Hypothalamus (tissue), 51 donors: Measurements from ENCODE around the gene CABP4.

Experiments
- DNase-seq, 51 donors: peaks; one replicate each; lab custom pipeline; 2025; lab: John Stamatoyannopoulos, UW

CABP4 gene

DNA sequence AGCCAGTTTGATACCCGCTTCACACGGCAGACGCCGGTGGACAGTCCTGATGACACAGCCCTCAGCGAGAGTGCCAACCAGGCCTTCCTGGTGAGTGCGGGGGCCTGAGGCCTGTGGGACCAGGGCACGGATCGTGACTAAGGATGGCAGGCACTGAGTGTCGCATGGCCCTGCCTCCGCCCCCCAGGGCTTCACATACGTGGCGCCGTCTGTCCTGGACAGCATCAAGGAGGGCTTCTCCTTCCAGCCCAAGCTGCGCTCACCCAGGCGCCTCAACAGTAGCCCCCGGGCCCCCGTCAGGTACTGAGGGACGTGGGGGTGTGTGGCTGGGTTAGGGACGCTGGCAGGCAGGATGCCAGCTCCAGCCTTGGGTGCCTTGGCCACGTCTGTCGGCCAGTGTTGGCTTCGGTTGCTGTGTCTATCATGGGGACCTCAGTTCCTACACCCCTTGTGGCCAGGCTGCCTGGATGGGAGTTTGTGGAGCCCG, 20.7 kb upstream of the CABP4 start:
- no peak for DNase-seq

DNA sequence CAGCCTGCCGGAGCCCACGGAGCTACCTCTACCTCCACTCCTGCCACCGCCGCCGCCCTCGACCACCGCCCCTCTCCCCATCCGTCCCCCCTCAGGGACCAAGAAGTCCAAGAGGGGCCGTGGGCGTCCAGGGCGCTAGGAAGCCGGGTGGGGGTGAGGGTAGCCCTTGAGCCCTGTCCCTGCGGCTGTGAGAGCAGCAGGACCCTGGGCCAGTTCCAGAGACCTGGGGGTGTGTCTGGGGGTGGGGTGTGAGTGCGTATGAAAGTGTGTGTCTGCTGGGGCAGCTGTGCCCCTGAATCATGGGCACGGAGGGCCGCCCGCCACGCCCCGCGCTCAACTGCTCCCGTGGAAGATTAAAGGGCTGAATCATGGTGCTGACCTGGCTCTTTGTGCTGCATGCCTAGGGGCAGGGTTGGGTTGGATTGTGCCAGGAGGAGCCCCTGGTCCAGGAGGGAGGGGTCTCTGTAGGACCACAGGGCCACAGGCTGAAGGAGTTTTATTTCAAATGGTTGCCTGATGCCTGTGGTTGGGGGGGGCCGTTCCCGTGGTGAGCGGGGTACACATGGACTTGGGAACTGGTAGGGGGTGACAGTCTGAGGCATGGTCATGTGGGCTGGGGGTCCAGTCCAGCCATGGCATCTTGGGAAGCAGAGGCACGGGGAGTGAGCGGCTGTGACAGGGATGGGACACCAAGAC, 20.0 kb upstream of the CABP4 start:
- no peak for DNase-seq

DNA sequence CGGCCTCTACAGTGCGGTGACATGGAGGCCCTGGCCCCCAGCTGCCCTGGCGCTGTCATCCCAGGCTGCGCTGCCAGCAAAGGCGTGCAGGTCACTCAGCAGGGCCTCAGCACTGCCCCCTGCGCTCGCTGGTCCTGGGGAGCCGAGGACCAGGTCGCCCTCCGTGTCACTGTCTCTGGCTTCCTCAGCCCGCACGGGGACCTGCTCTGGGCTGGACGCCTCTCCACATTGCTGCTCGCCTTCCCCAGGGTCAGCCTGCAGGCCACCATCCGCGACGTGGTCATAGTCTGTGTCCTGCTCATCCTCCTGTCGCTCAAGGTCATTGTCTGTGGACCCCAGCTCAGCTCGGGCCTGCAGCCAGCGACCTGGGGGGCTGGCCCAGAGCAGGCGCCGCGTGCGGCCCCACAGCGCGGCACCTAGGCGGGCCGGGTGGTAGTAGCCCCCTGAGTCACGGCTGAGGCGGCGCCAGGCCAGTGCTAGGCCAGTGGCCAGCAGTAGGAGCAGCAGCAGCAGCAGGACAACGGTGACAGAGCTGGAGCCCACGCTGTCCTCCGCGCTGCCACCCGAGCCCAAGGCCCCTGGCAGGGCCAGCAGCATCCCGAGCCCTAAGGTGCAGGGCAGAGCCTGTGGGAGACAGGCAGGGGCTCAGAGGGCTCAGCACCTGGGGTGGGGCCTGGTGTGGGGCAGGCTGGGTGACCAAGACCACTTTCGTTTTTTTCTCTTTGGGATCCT, 19.3 kb upstream of the CABP4 start:
- no peak for DNase-seq

GRCh38 chr11:67436459-67437081, 18.6 kb upstream of the CABP4 start:
- DNase-seq = no peak

DNA sequence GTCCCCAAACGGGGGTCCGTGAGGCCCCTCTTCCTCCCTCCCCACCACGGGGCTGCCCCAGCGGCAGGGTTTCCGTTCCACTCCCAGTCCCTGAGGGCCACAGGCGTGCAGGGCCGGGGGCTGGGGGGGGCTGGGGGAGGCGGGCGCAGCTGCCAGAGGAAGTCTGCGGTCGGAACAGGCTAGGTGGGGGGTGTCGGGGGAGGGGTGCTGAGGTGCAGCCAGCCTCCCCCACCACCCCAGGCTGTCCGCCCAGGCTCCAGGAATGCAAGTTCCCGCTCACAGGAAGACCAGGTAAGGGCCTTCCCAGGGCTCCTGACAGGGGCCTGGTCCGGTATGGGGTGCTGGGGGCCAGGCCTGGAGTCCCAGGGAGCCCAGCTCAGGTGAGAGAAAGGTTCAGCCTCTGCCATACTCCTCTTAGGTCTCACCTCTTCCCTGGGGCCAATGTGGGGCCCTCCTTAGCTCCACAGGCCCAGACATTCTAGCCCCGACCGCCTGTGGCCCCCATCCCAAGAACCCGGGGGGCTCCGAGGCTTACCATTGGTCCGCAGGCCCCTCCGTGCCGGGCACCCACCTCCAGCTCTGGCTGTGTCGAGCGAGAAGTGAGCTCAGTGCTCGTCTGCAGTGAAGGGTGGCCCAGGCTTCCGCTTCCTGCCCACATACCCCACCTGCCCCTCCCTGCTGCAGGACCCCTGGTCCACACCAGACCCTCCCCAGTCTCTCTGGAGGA, 17.9 kb upstream of the CABP4 start, which contains the start of gene PTPRCAP:
TSS of gene PTPRCAP (minus strand) at position 601 of the 727 bp plus-strand sequence. CDS start at position 538, 63 bp downstream.
- DNase-seq = no peak

DNA sequence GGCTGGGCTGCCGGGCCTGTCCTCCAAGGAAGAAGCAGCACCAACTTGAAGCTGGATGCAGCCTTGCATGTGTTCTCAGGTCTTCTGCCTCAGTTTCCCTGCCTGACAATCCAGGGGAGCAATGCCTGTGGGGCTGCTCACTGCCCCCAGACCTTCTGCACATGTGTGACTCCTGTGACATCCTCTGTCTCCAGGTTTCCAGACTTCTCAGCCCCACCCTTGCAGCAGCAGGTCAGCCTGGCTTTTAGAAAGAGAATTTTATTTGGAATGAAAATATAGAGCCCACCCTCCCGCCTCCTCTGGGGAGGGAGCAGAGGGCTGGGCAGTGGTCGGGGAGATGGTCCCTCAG, 17.4 kb upstream of the CABP4 start:
- DNase-seq = no peak

GRCh38 chr11:67438158-67438902, 16.8 kb upstream of the CABP4 start:
- DNase-seq = no peak

GRCh38 chr11:67439321-67440228, 15.6 kb upstream of the CABP4 start:
- DNase-seq = peak in 5 of 51 donors; percentile 21 to 52 (median 45)

GRCh38 chr11:67440229-67441097, 14.7 kb upstream of the CABP4 start:
- no peak for DNase-seq

DNA sequence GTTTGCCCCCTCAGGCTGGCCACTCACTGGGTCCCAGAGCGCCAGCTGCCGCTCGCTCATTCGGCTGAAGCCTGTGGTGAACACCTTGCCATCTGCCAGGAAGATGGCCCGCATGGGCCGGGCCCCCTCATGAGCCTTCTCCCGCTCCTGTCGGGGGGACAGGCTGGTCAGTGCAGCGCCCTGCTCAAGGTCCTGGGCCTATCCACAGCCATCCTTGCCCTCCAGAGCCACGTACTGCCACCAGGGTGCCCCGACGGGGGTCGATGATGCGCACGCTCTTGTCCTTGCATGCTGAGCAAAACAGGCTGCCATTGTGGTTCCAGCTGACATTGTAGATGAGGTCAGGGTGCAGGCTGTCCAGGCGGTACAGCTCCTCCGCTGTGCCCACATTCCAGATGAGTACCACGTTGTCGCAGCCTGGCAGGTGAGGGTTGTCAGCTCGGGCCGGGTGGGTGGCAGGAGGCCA, 14.0 kb upstream of the CABP4 start:
- no peak for DNase-seq

- no peak for DNase-seq
These were observed 13.3 kb upstream of the CABP4 start for GRCh38 chr11:67441731-67442351.

DNA sequence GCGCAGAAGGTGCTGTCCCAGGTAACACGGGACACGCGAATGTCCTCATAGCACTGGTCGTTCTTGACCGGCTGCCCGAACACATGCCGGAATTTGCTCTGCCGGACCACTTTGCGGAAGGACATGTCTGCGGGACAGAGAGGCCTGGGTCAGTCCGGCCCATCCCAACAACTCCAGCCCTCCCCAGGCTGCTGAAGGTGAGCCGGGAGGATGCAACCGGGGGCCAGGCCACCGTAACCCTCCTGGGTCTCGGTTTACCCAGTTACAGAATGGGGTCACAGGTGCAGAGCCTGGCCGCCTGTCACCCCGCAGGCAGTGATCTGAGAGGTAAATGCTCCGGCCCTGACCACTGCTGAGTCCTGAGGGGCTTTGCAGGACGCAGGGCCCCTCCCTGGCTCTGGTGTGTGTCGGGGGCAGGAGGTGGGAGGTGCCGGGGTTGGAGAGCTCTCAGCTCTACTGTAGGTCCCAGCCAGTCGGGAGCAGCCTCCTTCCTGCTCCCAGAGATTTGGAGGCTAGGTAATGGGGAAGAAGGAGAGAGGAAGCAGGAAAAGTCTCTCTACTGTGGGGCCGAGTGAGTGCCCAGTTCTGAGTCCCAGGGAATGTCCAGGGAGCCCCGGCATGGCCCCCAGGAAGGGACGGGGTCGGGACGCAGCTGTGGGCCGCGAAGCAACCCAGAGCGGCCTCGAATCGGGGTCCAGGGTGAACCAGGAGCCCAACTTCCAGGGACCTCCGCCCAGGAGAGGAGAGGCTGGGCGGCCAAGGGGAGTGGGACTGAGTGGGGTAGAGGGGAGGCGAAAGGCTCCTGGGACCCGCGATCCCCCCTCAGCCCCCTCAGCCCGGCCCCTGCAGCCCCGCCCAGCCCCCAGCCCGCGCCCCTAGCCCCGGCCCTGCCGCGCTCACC, 12.4 kb upstream of the CABP4 start:
- DNase-seq = no peak

GRCh38 chr11:67445515-67445914, 9.6 kb upstream of the CABP4 start:
- DNase-seq = no peak

DNA sequence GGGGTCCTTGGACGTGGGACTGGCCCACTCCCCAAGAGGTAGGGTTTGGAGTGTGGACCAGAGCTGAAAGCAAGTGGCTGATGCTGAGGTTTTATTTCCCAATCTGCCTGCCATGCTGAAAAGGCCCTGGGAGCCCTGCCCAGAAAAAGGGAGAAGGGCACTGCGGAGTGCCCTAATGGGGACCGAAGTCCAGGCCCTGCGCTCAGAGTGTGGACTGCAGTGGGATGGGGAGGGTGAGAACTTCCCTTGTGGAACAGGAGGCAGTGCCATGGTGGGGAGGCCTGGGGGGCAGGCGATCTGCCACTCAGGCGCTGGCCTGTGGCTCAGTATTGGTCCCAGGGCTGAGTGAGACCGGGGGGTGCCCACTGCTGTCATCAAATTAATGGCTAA, 6.9 kb upstream of the CABP4 start:
- no peak for DNase-seq

- DNase-seq = no peak
These were observed 5.9 kb upstream of the CABP4 start for GRCh38 chr11:67449116-67449844.
